ENCODE data around the gene TSEN54. TPM values are rescaled to one million over a fixed set of nuclear protein-coding genes. Genes with fewer than 3 reads are reported as not detected.

Gene TSEN54
- total RNA-seq, 1 experiment from 2014 or later = 87.3 TPM

DNA sequence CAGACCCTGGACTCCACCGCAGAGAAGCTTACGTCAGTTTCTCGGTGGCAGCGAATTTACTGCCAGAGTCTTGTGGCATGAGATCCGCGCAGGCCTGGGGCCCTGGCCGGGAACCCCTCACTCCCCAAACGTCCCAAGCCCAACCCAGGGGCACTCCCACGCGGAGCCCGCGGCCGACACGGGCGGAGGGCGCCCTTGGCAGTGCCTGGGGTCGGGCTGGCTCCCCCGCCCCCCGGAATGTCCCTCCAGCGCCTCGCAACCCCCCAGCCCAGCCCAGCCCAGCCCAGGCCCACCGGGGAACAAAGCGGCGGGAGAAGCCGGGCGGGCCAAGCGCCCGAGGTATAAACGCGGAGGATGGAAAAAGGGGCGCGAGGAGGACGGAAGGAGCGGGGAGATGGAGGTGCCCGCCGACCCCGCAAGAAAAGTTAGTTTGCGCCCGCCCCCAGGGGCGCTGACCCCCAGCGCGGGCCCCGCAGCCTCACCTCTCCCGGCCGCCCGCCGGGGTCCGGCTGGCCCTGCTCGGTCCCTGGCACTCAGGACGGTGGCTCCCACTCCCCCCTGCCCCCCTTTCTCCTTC lies 1.3 kb upstream of the TSEN54 start:
- RAD21 ChIA-PET (ENCODE audit: low non-redundant PET in 1 of 2, low total read pairs in 2 of 2, uncharacterized antibody in 2 of 2, unreplicated experiment in 2 of 2) = no interaction called here
- H3K9me3 ChIP-seq (ENCODE audit: control insufficient read depth in 1 of 2, insufficient read depth in 1 of 2, low read depth in 1 of 2, low read length in 2 of 2) = no peaks in the 10 kb centered on the region
- H4K20me1 ChIP-seq (ENCODE audit: insufficient read depth) = no peaks in the 10 kb centered on the region; the same call in 1 of the 2 replicates
- no peaks in the 10 kb centered on the region for H3K27me3 ChIP-seq (ENCODE audit: insufficient read depth, low read length)
- TF ChIP-seq ZFX (IDR thresholded peaks at IDR 0.05) = peak; percentile 69; the same call in 1 of the 2 replicates
- peak; percentile 73 for TF ChIP-seq POLR2AphosphoS5 (IDR thresholded peaks at IDR 0.05; ENCODE audit: low read depth, low read length)
- no peak for TF ChIP-seq ZNF274 (IDR thresholded peaks at IDR 0.05; ENCODE audit: low read depth, low read length)
- no peak overlapping the region for H2AFZ ChIP-seq (ENCODE audit: low read depth, low read length, poor library complexity, severe bottlenecking)
- H3K4me2 ChIP-seq (ENCODE audit: low read length) = peak overlapping the region; percentile 99
- intact Hi-C loops (cut with micrococcal nuclease) = loop anchor here (1.0 to 10.0 kb wide), 5 partner anchors 87 to 243 kb away; partner anchors contain the start of genes MIF4GD, SLC25A19 and SMIM5
- DNase-seq (ENCODE audit: low read depth, low spot score) = no peak
- no peaks in the 10 kb centered on the region for H3K9me2 ChIP-seq (ENCODE audit: insufficient read depth)
- CTCF ChIA-PET = interaction anchor here (0.7 to 1.0 kb wide), 2 partner anchors 10 to 118 kb away, joined by 3 read pairs; partner anchors contain the start of genes LLGL2 and SMIM5
- no TSS peak for BruUV-seq (replicated peaks)
- H3K4me3 ChIP-seq (replicated peaks in 1 of 2; ENCODE audit: low read depth in 1 of 2, low read length in 2 of 2) = peak overlapping the region; percentile 87 to 91
- H3K36me3 ChIP-seq (ENCODE audit: control insufficient read depth in 1 of 2, insufficient read depth in 2 of 2, low read length in 2 of 2) = peaks cover 7 to 41% of the 10 kb centered on the region in 2 experiments
- peaks cover 28 to 60% of the 10 kb centered on the region in 2 experiments for H3K4me1 ChIP-seq (ENCODE audit: control insufficient read depth in 1 of 2, insufficient read depth in 2 of 2, low read length in 2 of 2)
- ATAC-seq = no peak
- POLR2A ChIA-PET = no interaction called here
- peak overlapping the region; percentile 83 for H3K9ac ChIP-seq (ENCODE audit: low read length)
- H3K79me2 ChIP-seq (ENCODE audit: insufficient read depth, low read length) = peaks cover 78% of the 10 kb centered on the region
- H3K27ac ChIP-seq (ENCODE audit: low read depth, low read length) = peak overlapping the region; percentile 86

DNA sequence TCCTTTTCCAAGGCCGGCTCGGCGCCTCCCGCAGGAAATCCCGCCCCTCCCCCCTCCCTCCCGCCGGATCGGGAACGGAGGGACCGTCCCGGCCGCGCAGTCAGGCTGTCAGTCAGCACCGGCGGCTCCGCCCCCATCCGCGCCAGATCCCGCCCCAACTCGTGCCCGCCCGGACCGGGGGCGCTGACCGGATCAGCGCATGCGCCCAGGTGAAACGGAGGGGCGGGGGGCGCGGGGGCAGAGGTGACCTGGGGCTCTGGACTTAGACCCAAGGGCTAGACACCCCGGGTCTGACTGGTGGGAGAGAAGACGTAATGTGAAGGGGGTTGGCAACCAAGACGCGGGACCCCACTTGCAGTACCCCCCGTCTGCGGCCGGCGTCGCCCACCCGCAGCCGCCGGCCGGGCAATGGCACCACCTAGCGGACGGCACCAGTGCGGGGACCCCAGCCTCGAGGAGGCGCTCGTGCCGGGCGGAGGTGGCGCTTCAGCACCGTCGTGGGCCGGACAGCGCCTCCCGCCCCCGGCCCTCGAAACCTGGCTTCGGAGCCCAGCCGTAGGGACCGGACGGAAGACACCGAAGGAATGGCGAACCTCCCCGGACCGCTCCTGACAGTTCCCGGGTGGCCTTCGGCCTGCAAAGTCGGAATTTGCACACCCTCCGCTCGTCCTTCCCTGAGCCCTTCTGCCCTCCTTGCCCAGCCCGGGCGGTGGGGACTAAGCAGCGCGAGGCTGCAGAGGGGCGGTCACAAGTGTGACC lies 653 bp upstream of the TSEN54 start, which contains the start of gene CASKIN2:
TSS of gene CASKIN2 (minus strand) at position 42 of the 759 bp plus-strand sequence. CDS start 1,733 bp downstream, outside the sequence.
- peak within 1 kb of the TSS; percentile 66 for H2AFZ ChIP-seq (ENCODE audit: low read depth, low read length, poor library complexity, severe bottlenecking)
- CTCF ChIA-PET = interaction anchor here (0.8 to 2.6 kb wide), 20 partner anchors 9 to 402 kb away, joined by 3 to 39 read pairs (median 6); partner anchors contain the start of genes GALK1, GGA3, GRB2 and LLGL2
- H3K4me2 ChIP-seq (ENCODE audit: low read length) = peak within 1 kb of the TSS; percentile 99
- no peaks in the 10 kb centered on the region for H3K9me3 ChIP-seq (ENCODE audit: control insufficient read depth in 1 of 2, insufficient read depth in 1 of 2, low read depth in 1 of 2, low read length in 2 of 2)
- H3K27me3 ChIP-seq (ENCODE audit: insufficient read depth, low read length) = no peaks in the 10 kb centered on the region
- H3K27ac ChIP-seq (ENCODE audit: low read depth, low read length) = peak within 1 kb of the TSS; percentile 86
- no TSS peak for BruUV-seq (replicated peaks)
- intact Hi-C loops (cut with micrococcal nuclease) = loop anchor here (1.0 to 10.0 kb wide), 6 partner anchors 87 to 243 kb away; partner anchors contain the start of genes MIF4GD, SLC25A19 and SMIM5
- peaks cover 71% of the 10 kb centered on the region for H3K79me2 ChIP-seq (ENCODE audit: insufficient read depth, low read length)
- H3K9ac ChIP-seq (ENCODE audit: low read length) = peak within 1 kb of the TSS; percentile 83
- peak within 1 kb of the TSS; percentile 87 to 91 for H3K4me3 ChIP-seq (replicated peaks in 1 of 2; ENCODE audit: low read depth in 1 of 2, low read length in 2 of 2)
- DNase-seq (ENCODE audit: low read depth, low spot score) (peak; percentile 88), ATAC-seq (peak; percentile 77)
- RAD21 ChIA-PET (ENCODE audit: low non-redundant PET in 1 of 2, low total read pairs in 2 of 2, uncharacterized antibody in 2 of 2, unreplicated experiment in 2 of 2) = interaction anchor here (1.3 to 1.5 kb wide), 3 partner anchors 9 to 232 kb away, joined by 3 to 10 read pairs (median 9); partner anchors contain the start of gene LLGL2 (in 1 of the 2)
- no peaks in the 10 kb centered on the region; the same call in 1 of the 2 replicates for H4K20me1 ChIP-seq (ENCODE audit: insufficient read depth)
- no peaks in the 10 kb centered on the region for H3K9me2 ChIP-seq (ENCODE audit: insufficient read depth)
- H3K36me3 ChIP-seq (ENCODE audit: control insufficient read depth in 1 of 2, insufficient read depth in 2 of 2, low read length in 2 of 2) = peaks cover 12 to 37% of the 10 kb centered on the region in 2 experiments
- POLR2A ChIA-PET = interaction anchor here (0.8 to 1.4 kb wide), 5 partner anchors 9 to 264 kb away, joined by 3 to 15 read pairs (median 5); partner anchors contain the start of gene LLGL2
- peaks cover 28 to 60% of the 10 kb centered on the region in 2 experiments for H3K4me1 ChIP-seq (ENCODE audit: control insufficient read depth in 1 of 2, insufficient read depth in 2 of 2, low read length in 2 of 2)
- TF ChIP-seq ZFX (IDR thresholded peaks at IDR 0.05) (no peak), CEBPB (IDR thresholded peaks at IDR 0.05; ENCODE audit: low read depth) (no peak), EGR1 (IDR thresholded peaks at IDR 0.05; ENCODE audit: low read depth) (peak; percentile 92), YY1 (IDR thresholded peaks at IDR 0.05; ENCODE audit: extremely low read depth, insufficient replicate concordance, low read depth, low read length) (no peak), RAD21 (IDR thresholded peaks at IDR 0.05; ENCODE audit: low read depth) (peak; percentile 94)
- TF ChIP-seq, protein P1, sequence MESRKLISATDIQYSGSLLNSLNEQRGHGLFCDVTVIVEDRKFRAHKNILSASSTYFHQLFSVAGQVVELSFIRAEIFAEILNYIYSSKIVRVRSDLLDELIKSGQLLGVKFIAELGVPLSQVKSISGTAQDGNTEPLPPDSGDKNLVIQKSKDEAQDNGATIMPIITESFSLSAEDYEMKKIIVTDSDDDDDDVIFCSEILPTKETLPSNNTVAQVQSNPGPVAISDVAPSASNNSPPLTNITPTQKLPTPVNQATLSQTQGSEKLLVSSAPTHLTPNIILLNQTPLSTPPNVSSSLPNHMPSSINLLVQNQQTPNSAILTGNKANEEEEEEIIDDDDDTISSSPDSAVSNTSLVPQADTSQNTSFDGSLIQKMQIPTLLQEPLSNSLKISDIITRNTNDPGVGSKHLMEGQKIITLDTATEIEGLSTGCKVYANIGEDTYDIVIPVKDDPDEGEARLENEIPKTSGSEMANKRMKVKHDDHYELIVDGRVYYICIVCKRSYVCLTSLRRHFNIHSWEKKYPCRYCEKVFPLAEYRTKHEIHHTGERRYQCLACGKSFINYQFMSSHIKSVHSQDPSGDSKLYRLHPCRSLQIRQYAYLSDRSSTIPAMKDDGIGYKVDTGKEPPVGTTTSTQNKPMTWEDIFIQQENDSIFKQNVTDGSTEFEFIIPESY (IDR thresholded peaks at IDR 0.05; ENCODE audit: extremely low read depth, insufficient replicate concordance, low read length) = no peak
- TF ChIP-seq, protein P2, sequence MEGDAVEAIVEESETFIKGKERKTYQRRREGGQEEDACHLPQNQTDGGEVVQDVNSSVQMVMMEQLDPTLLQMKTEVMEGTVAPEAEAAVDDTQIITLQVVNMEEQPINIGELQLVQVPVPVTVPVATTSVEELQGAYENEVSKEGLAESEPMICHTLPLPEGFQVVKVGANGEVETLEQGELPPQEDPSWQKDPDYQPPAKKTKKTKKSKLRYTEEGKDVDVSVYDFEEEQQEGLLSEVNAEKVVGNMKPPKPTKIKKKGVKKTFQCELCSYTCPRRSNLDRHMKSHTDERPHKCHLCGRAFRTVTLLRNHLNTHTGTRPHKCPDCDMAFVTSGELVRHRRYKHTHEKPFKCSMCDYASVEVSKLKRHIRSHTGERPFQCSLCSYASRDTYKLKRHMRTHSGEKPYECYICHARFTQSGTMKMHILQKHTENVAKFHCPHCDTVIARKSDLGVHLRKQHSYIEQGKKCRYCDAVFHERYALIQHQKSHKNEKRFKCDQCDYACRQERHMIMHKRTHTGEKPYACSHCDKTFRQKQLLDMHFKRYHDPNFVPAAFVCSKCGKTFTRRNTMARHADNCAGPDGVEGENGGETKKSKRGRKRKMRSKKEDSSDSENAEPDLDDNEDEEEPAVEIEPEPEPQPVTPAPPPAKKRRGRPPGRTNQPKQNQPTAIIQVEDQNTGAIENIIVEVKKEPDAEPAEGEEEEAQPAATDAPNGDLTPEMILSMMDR (IDR thresholded peaks at IDR 0.05 in 2 of 3, conservative IDR thresholded peaks at IDR 0.05 in 1 of 3; ENCODE audit: borderline replicate concordance in 1 of 3, insufficient read depth in 1 of 3, low read depth in 2 of 3, low read length in 2 of 3) = peak; percentile 100
- TF ChIP-seq, protein P3, sequence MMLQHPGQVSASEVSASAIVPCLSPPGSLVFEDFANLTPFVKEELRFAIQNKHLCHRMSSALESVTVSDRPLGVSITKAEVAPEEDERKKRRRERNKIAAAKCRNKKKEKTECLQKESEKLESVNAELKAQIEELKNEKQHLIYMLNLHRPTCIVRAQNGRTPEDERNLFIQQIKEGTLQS (IDR thresholded peaks at IDR 0.05) = no peak
- TF ChIP-seq, protein P4, sequence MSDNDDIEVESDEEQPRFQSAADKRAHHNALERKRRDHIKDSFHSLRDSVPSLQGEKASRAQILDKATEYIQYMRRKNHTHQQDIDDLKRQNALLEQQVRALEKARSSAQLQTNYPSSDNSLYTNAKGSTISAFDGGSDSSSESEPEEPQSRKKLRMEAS (IDR thresholded peaks at IDR 0.05) = peak; percentile 91
